ENCODE measurements around the gene TNFRSF17. TPM values are rescaled to one million over a fixed set of nuclear protein-coding genes. Genes with fewer than 3 reads are reported as not detected.
A peak's percentile ranks its signal among the peaks of the same experiment; 100 is the strongest.
"Not testable (repeated sequence)": the region's sequence is repeated elsewhere in the genome, so short reads cannot be mapped to it uniquely, and the experiment has no call there.

Gene TNFRSF17
- total RNA-seq, 1 donor: not detected

- no peak for DNase-seq (ENCODE audit: low read depth)
- TF ChIP-seq, protein P1, sequence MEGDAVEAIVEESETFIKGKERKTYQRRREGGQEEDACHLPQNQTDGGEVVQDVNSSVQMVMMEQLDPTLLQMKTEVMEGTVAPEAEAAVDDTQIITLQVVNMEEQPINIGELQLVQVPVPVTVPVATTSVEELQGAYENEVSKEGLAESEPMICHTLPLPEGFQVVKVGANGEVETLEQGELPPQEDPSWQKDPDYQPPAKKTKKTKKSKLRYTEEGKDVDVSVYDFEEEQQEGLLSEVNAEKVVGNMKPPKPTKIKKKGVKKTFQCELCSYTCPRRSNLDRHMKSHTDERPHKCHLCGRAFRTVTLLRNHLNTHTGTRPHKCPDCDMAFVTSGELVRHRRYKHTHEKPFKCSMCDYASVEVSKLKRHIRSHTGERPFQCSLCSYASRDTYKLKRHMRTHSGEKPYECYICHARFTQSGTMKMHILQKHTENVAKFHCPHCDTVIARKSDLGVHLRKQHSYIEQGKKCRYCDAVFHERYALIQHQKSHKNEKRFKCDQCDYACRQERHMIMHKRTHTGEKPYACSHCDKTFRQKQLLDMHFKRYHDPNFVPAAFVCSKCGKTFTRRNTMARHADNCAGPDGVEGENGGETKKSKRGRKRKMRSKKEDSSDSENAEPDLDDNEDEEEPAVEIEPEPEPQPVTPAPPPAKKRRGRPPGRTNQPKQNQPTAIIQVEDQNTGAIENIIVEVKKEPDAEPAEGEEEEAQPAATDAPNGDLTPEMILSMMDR (IDR thresholded peaks at IDR 0.05; ENCODE audit: insufficient read depth, low read depth, low read length): no peak
- no peak overlapping the region for H3K4me3 ChIP-seq (ENCODE audit: low read depth, low read length)
These were observed 1.3 kb upstream of the TNFRSF17 start for GRCh38 chr16:11963706-11964105.

DNA sequence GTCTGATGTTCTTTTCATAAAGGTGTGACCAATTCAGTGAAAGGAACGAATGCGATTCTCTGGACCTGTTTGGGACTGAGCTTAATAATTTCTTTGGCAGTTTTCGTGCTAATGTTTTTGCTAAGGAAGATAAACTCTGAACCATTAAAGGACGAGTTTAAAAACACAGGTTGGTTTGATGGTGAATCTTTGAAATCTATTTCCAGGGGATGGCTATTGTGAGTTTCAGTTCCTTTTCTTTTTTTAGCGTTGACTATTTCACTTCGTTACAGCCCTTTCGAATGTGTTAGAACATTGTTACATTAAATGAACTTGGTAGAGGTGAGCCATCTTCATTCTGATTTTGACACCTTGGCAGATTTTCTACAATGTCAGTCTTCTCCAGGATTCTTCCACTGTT, 1.2 kb downstream of the TNFRSF17 start:
- DNase-seq (ENCODE audit: low read depth): no peak

GRCh38 chr16:11967195-11967911, 2.3 kb downstream of the TNFRSF17 start:
- TF ChIP-seq, protein P1 (IDR thresholded peaks at IDR 0.05; ENCODE audit: insufficient read depth, low read depth, low read length): no peak
- H3K4me3 ChIP-seq (ENCODE audit: low read depth, low read length): no peak overlapping the region
- no peak for DNase-seq (ENCODE audit: low read depth)

More for the DNA sequence above, 1.2 kb downstream of the TNFRSF17 start:
- TF ChIP-seq, protein P1 (IDR thresholded peaks at IDR 0.05; ENCODE audit: insufficient read depth, low read depth, low read length): no peak
- no peak overlapping the region for H3K4me3 ChIP-seq (ENCODE audit: low read depth, low read length)

DNA sequence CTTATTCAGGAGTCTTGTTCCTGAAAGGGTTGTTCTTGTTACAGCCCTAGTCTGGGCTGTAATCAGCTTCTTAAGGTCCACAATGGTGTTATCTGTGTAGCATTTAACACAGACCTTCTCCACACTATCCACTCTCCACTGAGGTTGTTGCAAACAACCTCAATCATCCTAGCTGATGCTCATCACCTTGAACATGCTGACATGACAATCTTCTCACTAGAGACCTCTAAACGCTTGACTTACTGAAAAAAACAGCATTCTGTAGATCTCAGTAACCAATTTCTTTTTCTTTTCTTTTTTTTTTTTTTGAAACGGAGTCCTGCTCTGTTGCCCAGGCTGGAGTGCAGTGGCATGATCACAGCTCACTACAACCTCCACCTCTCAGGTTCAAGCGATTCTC, 3.6 kb downstream of the TNFRSF17 start:
- no peak for DNase-seq (ENCODE audit: low read depth)
- TF ChIP-seq, protein P1 (IDR thresholded peaks at IDR 0.05; ENCODE audit: insufficient read depth, low read depth, low read length): no peak
- H3K4me3 ChIP-seq (ENCODE audit: low read depth, low read length): no peak overlapping the region

GRCh38 chr16:11970292-11970691, 5.3 kb downstream of the TNFRSF17 start:
- DNase-seq (ENCODE audit: low read depth); H3K4me3 ChIP-seq (ENCODE audit: low read depth, low read length): not testable (repeated sequence)

DNA sequence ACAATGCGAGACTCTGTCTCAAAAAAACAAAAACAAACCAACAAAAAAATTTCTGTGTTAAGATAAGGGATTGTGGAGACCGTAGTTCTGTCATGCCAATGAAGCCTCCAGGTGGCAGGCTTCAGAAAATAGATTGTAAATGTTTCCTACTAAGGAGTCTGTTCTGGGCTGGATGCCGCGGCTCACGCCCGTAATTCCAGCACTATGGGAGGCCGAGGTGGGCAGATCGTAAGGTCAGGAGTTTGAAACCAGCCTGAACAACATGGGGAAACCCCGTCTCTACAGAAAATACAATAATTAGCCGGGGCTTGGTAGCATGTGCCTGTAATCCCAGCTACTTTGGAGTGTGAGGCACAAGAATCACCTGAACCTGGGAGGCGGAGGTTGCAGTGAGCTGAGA, 7.1 kb downstream of the TNFRSF17 start:
- peak; percentile 58 for DNase-seq (ENCODE audit: low read depth)
- TF ChIP-seq, protein P1 (IDR thresholded peaks at IDR 0.05; ENCODE audit: insufficient read depth, low read depth, low read length): peak; percentile 30
- H3K4me3 ChIP-seq (ENCODE audit: low read depth, low read length): no peak overlapping the region

DNA sequence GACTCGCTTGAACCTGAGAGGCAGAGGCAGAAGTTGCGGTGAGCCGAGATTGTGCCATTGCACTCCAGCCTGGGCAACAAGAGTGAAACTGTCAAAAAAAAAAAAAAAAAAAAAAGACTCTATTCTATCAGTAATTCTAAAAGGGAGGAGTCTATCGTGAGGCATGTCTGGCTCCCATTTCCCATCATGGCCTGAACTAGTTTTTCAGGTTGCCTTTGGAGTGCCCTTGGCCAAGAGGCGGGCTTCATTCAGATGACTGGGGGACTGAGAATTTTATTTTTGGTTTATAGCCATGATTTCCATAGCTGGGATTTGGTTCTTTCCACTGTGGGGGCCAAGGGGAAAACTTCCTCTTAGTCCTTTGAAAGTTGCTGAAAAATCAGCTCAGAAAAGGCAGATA, 8.1 kb downstream of the TNFRSF17 start:
- DNase-seq (ENCODE audit: low read depth): no peak
- TF ChIP-seq, protein P1 (IDR thresholded peaks at IDR 0.05; ENCODE audit: insufficient read depth, low read depth, low read length): no peak
- H3K4me3 ChIP-seq (ENCODE audit: low read depth, low read length): no peak overlapping the region
